GM12878 (cell line): ENCODE measurements around the gene CAPN14. TPM values are rescaled to one million over a fixed set of nuclear protein-coding genes. Genes with fewer than 3 reads are reported as not detected.

Experiments
- ATAC-seq: fragments of 200-7000 bp; cut with Tn5 transposase; 3 replicates; pipeline ENCODE4 v1.9.1; 2020; ENCODE audit warnings: mild to moderate bottlenecking, moderate library complexity
- BruUV-seq: library from RNA; stranded (reverse); fragments of 400-500 nt; replicated peaks from 2 replicates; lab custom pipeline; 2021; lab: Mats Ljungman, UMichigan
- CTCF ChIA-PET: fragments of 300-600 bp; sonication (Branson Sonifier 250); formaldehyde crosslinking; extraction: SDS; loops from one replicate; lab custom pipeline; 2021; ENCODE audit warnings: inconsistent platforms; lab: Yijun Ruan, JAX
- POLR2A ChIA-PET: fragments of 350-600 bp; formaldehyde crosslinking; extraction: SDS; loops from one replicate; lab custom pipeline; 2021; ENCODE audit warnings: inconsistent platforms; lab: Charles Lee
- RAD21 ChIA-PET: fragments of 300-600 bp; sonication (Branson Sonifier 250); formaldehyde crosslinking; loops from one replicate; lab custom pipeline; 2023; ENCODE audit warnings: antibody characterized with exemption; ENCODE audit not compliant: unreplicated experiment; lab: Charles Lee
- SMC1A ChIA-PET: fragments of 300-600 bp; sonication (Branson Sonifier 250); formaldehyde crosslinking; loops from one replicate; lab custom pipeline; 2023; ENCODE audit not compliant: unreplicated experiment, uncharacterized antibody; lab: Charles Lee
- DNase-seq: peaks from one replicate; pipeline ENCODE4 v3.0.0-alpha.2; 2011; ENCODE audit warnings: low read depth, low spot score
- FAIRE-seq: peaks from 3 replicates; lab custom pipeline; 2011; peaks lifted over from hg19 to GRCh38; lab: Jason Lieb, UNC
- H2AFZ ChIP-seq: 2 replicates; pipeline ENCODE4 v1.6.0; 2011; ENCODE audit warnings: low read depth, low read length, control low read depth; ENCODE audit not compliant: control insufficient read depth
- H3K27ac ChIP-seq: 2 replicates; pipeline ENCODE4 v1.5.1; 2011; ENCODE audit warnings: control low read depth; ENCODE audit not compliant: control insufficient read depth, insufficient read depth
- H3K27me3 ChIP-seq, 2 experiments: replicated peaks in 1 of 2; 2 replicates each; pipeline versions ENCODE4 v1.6.0 to v1.6.1; 2011; ENCODE audit warnings: low read length in 1 of 2; ENCODE audit not compliant: control insufficient read depth in 2 of 2, insufficient read depth in 2 of 2
- H3K36me3 ChIP-seq, 2 experiments: 2 replicates each; pipeline ENCODE4 v1.5.1; 2011; ENCODE audit warnings: low read length in 1 of 2; ENCODE audit not compliant: control insufficient read depth in 2 of 2, insufficient read depth in 2 of 2
- H3K4me1 ChIP-seq: 2 replicates; pipeline ENCODE4 v1.6.1; 2011; ENCODE audit warnings: mild to moderate bottlenecking, low read length, moderate library complexity, mixed read lengths; ENCODE audit not compliant: control insufficient read depth, insufficient read depth
- H3K4me2 ChIP-seq: 2 replicates; pipeline ENCODE4 v1.6.0; 2011; ENCODE audit warnings: control low read depth; ENCODE audit not compliant: control insufficient read depth, insufficient read depth
- H3K4me3 ChIP-seq: fragments of 200-600 bp; sonication (generic); 2 replicates; pipeline ENCODE4 v1.5.1; 2016
- H3K79me2 ChIP-seq: 2 replicates; pipeline ENCODE4 v1.6.0; 2011; ENCODE audit warnings: low read length; ENCODE audit not compliant: control insufficient read depth, insufficient read depth
- H3K9ac ChIP-seq: 2 replicates; pipeline ENCODE4 v1.8.0; 2011; ENCODE audit warnings: low read length, control low read depth, mixed read lengths; ENCODE audit not compliant: control insufficient read depth, insufficient read depth
- H3K9me3 ChIP-seq: replicated peaks from 3 replicates; pipeline ENCODE4 v1.5.1; 2011; ENCODE audit warnings: mild to moderate bottlenecking, low read length; ENCODE audit not compliant: control insufficient read depth, insufficient read depth
- H4K20me1 ChIP-seq: 2 replicates; pipeline ENCODE4 v1.6.0; 2011; ENCODE audit not compliant: control insufficient read depth, insufficient read depth
- CHD4 ChIP-seq: fragments of 200-600 bp; sonication (generic); IDR thresholded peaks from 2 replicates; pipeline ENCODE4 v1.6.1; 2016; ENCODE audit warnings: mild to moderate bottlenecking
- EED ChIP-seq: sonication (generic); IDR thresholded peaks from 2 replicates; pipeline ENCODE4 v1.6.1; 2016; ENCODE audit warnings: antibody characterized with exemption, low read depth
- ESRRA ChIP-seq: IDR thresholded peaks from 2 replicates; pipeline ENCODE4 v1.6.1; 2012; ENCODE audit warnings: mild to moderate bottlenecking, low read length, improper control_type of control experiment
- HDAC6 ChIP-seq: fragments of 200-600 bp; sonication (generic); IDR thresholded peaks from one replicate; pipeline ENCODE4 v1.8.0; 2017; ENCODE audit warnings: antibody characterized with exemption; ENCODE audit not compliant: unreplicated experiment
- IKZF1 ChIP-seq: fragments of 450-650 bp; conservative IDR thresholded peaks from 2 replicates; pipeline ENCODE4 v1.6.1; 2017; ENCODE audit warnings: antibody characterized with exemption, mild to moderate bottlenecking
- IRF5 ChIP-seq: fragments of 450-650 bp; IDR thresholded peaks from 2 replicates; pipeline ENCODE4 v1.6.1; 2017; ENCODE audit warnings: borderline replicate concordance
- LARP7 ChIP-seq: fragments of 450-650 bp; IDR thresholded peaks from 2 replicates; pipeline ENCODE4 v1.6.1; 2017; ENCODE audit warnings: mild to moderate bottlenecking
- NFXL1 ChIP-seq: fragments of 450-650 bp; IDR thresholded peaks from 2 replicates; pipeline ENCODE4 v1.6.1; 2017; ENCODE audit warnings: antibody characterized with exemption, mild to moderate bottlenecking, borderline replicate concordance
- NR2C2 ChIP-seq: IDR thresholded peaks from 2 replicates; pipeline ENCODE4 v1.6.1; 2011; ENCODE audit warnings: borderline replicate concordance, low read depth; ENCODE audit not compliant: control insufficient read depth, insufficient read length
- RAD21 ChIP-seq: IDR thresholded peaks from 2 replicates; pipeline ENCODE4 v1.6.1; 2011; ENCODE audit warnings: mild to moderate bottlenecking, low read depth, low read length, moderate library complexity; ENCODE audit not compliant: insufficient read depth
- SIX5 ChIP-seq: IDR thresholded peaks from 2 replicates; pipeline ENCODE4 v1.6.1; 2011; ENCODE audit warnings: mild to moderate bottlenecking, low read depth, low read length, moderate library complexity; ENCODE audit not compliant: severe bottlenecking
- SMARCA5 ChIP-seq: fragments of 450-650 bp; IDR thresholded peaks from 2 replicates; pipeline ENCODE4 v1.6.1; 2017; ENCODE audit warnings: mild to moderate bottlenecking
- SPI1 ChIP-seq: IDR thresholded peaks from 2 replicates; pipeline ENCODE4 v1.6.1; 2011; ENCODE audit warnings: low read depth, mild to moderate bottlenecking, low read length, moderate library complexity, borderline replicate concordance; ENCODE audit not compliant: insufficient read depth
- TAF1 ChIP-seq: IDR thresholded peaks from 2 replicates; pipeline ENCODE4 v1.6.1; 2011; ENCODE audit warnings: mild to moderate bottlenecking, low read depth, low read length, borderline replicate concordance
- WGBS: methylation state at CpG from one replicate; pipeline ENCODE4 v1.1.6; 2016; ENCODE audit warnings: low lambda C conversion rate; ENCODE audit not compliant: insufficient replicate concordance, insufficient coverage; ENCODE audit errors: missing lambda C conversion rate; 5-methylcytosine and 5-hydroxymethylcytosine counted together
- in situ Hi-C: fragments of 300-500 bp; cut with MboI; formaldehyde crosslinking; loops from 9 replicates; pipeline ENCODE4 v1.14.3; 2018; ENCODE audit warnings: mixed read lengths
- intact Hi-C: fragments of 100-400 bp; cut with micrococcal nuclease; formaldehyde crosslinking; loops from one replicate; pipeline ENCODE4 v1.14.2; 2022; ENCODE audit not compliant: unreplicated experiment
- polyA plus RNA-seq, 11 experiments: library from polyadenylated mRNA; depleted of rRNA in 4 of 11; unstranded in 6 of 11; stranded (reverse) in 5 of 11; fragments of >200 nt; fragmentation: Nextera tagmentation in 4 of 11; fragmentation: Illumina TruSeq in 1 of 11; extraction: Ambion mirVana in 4 of 11; extraction: Trizol in 1 of 11; gene quantifications; 1 replicate in 1 of 11; 2 replicates in 10 of 11; pipeline versions ENCODE4 v1.2.1 to v1.2.3, GENCODE V29; 2011 to 2016; ENCODE audit warnings: inconsistent platforms in 2 of 11, missing spikeins in 2 of 11, low read depth in 1 of 11
- total RNA-seq, 4 experiments: library from RNA; depleted of rRNA in 3 of 4; stranded (reverse); fragments of >200 nt in 3 of 4; fragmentation: Illumina TruSeq in 1 of 4; extraction: Trizol in 1 of 4; gene quantifications; 2 replicates each; pipeline versions ENCODE4 v1.2.1 to v1.2.3, GENCODE V29; 2013 to 2021
- TF ChIP-seq, protein P1 (sequence below): fragments of 150-350 bp; IDR thresholded peaks from 2 replicates; pipeline ENCODE4 v1.6.1; 2016; ENCODE audit warnings: low read depth, low read length

The CAPN14 gene
- total and polyA plus RNA-seq, 10 of the 15 experiments (the other 5 are each of a cell fraction or from before 2014, with no cell fraction given) = 0.08 to 1.5 (median 1.1) TPM

GRCh38 chr2:31134480-31134879 lies 82.8 kb downstream of the CAPN14 start:
- Histone ChIP-seq H3K9ac (no peak overlapping the region), H3K79me2 (no peaks in the 10 kb centered on the region), H3K27ac (no peak overlapping the region), H3K36me3 (no peaks in the 10 kb centered on the region), H4K20me1 (no peaks in the 10 kb centered on the region), H2AFZ (no peak overlapping the region), H3K4me2 (no peak overlapping the region), H3K4me1 (no peaks in the 10 kb centered on the region; the same call in 1 of the 2 replicates), H3K9me3 (no peaks in the 10 kb centered on the region), H3K27me3 (peaks cover 2 to 27% of the 10 kb centered on the region in 2 experiments), H3K4me3 (no peak overlapping the region)
- ChIA-PET SMC1A (interaction anchor here (1.1 to 1.6 kb wide), 4 partner anchors 9 to 420 kb away, joined by 4 to 5 read pairs (median 4); no protein-coding TSS in a partner anchor), RAD21 (no interaction called here), POLR2A (no interaction called here), CTCF (interaction anchor here (1.0 to 2.2 kb wide), 4 partner anchors 8 to 199 kb away, joined by 3 to 16 read pairs (median 4); no protein-coding TSS in a partner anchor)
- FAIRE-seq (no peak), ATAC-seq (no peak), DNase-seq (no peak)
- intact Hi-C loops = no loop called here
- in situ Hi-C loops = no loop called here
- BruUV-seq = no TSS peak
- TF ChIP-seq NFXL1 (no peak), SMARCA5 (no peak), NR2C2 (no peak), CHD4 (no peak)
- WGBS = 19% methylated on average over 5 of the region's 5 CpGs

DNA sequence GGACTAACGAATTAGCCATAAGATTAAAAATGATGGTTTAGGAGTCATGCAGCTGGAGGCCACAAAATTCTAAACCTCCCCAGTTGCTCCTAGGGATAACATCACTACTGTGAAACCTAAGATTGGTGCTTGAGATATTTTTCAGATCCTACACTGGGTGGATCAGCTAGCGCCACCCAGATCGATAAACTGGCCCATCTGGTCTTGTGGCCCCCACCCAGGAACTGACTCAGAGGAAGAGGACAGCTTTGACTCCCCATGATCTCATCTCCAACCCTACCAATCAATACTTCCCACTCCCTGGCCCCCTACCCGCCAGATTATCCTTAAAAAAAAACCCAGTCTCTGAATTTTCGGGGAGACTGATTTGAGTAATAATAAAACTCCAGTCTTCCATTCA lies 84.5 kb downstream of the CAPN14 start:
- Histone ChIP-seq H2AFZ (no peak overlapping the region), H3K9me3 (no peaks in the 10 kb centered on the region), H3K27me3 (peaks cover 0 to 15% of the 10 kb centered on the region in 2 experiments; a peak in 2 of 4 replicates), H3K4me2 (no peak overlapping the region), H3K79me2 (no peaks in the 10 kb centered on the region), H3K9ac (no peak overlapping the region), H4K20me1 (no peaks in the 10 kb centered on the region), H3K4me1 (no peaks in the 10 kb centered on the region; the same call in 1 of the 2 replicates), H3K27ac (no peak overlapping the region), H3K36me3 (no peaks in the 10 kb centered on the region), H3K4me3 (no peak overlapping the region)
- no peak for FAIRE-seq
- 36% methylated on average over 5 of the region's 5 CpGs for WGBS
- ChIA-PET SMC1A (interaction anchor here (0.6 to 1.4 kb wide), 2 partner anchors 16 to 415 kb away, joined by 3 read pairs; no protein-coding TSS in a partner anchor), POLR2A (no interaction called here), CTCF (no interaction called here), RAD21 (interaction anchor here (0.6 kb wide), 1 partner anchor 34 kb away, joined by 3 read pairs; no protein-coding TSS in a partner anchor)
- BruUV-seq = no TSS peak
- no peak for DNase-seq
- no peak for ATAC-seq
- intact Hi-C loops (no loop called here), in situ Hi-C loops (no loop called here)
- TF ChIP-seq SPI1 (no peak), RAD21 (no peak), EED (no peak), SIX5 (no peak), LARP7 (no peak), ESRRA (no peak), TAF1 (no peak), IRF5 (no peak), HDAC6 (no peak), IKZF1 (no peak)
- TF ChIP-seq, protein P1, sequence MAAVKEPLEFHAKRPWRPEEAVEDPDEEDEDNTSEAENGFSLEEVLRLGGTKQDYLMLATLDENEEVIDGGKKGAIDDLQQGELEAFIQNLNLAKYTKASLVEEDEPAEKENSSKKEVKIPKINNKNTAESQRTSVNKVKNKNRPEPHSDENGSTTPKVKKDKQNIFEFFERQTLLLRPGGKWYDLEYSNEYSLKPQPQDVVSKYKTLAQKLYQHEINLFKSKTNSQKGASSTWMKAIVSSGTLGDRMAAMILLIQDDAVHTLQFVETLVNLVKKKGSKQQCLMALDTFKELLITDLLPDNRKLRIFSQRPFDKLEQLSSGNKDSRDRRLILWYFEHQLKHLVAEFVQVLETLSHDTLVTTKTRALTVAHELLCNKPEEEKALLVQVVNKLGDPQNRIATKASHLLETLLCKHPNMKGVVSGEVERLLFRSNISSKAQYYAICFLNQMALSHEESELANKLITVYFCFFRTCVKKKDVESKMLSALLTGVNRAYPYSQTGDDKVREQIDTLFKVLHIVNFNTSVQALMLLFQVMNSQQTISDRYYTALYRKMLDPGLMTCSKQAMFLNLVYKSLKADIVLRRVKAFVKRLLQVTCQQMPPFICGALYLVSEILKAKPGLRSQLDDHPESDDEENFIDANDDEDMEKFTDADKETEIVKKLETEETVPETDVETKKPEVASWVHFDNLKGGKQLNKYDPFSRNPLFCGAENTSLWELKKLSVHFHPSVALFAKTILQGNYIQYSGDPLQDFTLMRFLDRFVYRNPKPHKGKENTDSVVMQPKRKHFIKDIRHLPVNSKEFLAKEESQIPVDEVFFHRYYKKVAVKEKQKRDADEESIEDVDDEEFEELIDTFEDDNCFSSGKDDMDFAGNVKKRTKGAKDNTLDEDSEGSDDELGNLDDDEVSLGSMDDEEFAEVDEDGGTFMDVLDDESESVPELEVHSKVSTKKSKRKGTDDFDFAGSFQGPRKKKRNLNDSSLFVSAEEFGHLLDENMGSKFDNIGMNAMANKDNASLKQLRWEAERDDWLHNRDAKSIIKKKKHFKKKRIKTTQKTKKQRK = no peak
